Esophagus (tissue), 2 donors: ENCODE results near the gene APOL5. TPM values are rescaled to one million over a fixed set of nuclear protein-coding genes. Genes with fewer than 3 reads are reported as not detected.

Experiments used
- H3K27ac ChIP-seq, 2 donors: one replicate each; pipeline ENCODE4 v1.5.1; 2013; ENCODE audit warnings: low read depth in 2 of 2, mild to moderate bottlenecking in 2 of 2, inconsistent platforms in 1 of 2, low read length in 1 of 2, moderate library complexity in 1 of 2
- H3K27me3 ChIP-seq, 2 donors: one replicate each; pipeline ENCODE4 v1.6.1; 2013; ENCODE audit warnings: low read length in 2 of 2, control low read depth in 1 of 2, mild to moderate bottlenecking in 1 of 2; ENCODE audit not compliant: insufficient read depth in 2 of 2, control insufficient read depth in 1 of 2
- H3K36me3 ChIP-seq, 2 donors: one replicate each; pipeline ENCODE4 v1.6.1; 2013; ENCODE audit warnings: low read length in 1 of 2; ENCODE audit not compliant: control insufficient read depth in 2 of 2, insufficient read depth in 2 of 2
- H3K4me1 ChIP-seq, 2 donors: one replicate each; pipeline ENCODE4 v1.6.1; 2013; ENCODE audit warnings: low read length in 1 of 2; ENCODE audit not compliant: control insufficient read depth in 2 of 2, insufficient read depth in 2 of 2
- H3K4me3 ChIP-seq, 2 donors: one replicate each; pipeline ENCODE4 v1.5.1; 2013; ENCODE audit warnings: low read length in 2 of 2, mild to moderate bottlenecking in 2 of 2, low read depth in 1 of 2, moderate library complexity in 1 of 2
- H3K9me3 ChIP-seq, 2 donors: one replicate each; pipeline ENCODE4 v1.6.1; 2013; ENCODE audit warnings: mild to moderate bottlenecking in 2 of 2, low read depth in 1 of 2, low read length in 1 of 2, moderate library complexity in 1 of 2; ENCODE audit not compliant: control insufficient read depth in 2 of 2, insufficient read depth in 1 of 2
- WGBS, 2 donors: extraction: QIAGEN DNeasy Blood & Tissue Kit; methylation state at CpG; one replicate each; pipeline ENCODE4 v1.1.7; 2013; 5-methylcytosine and 5-hydroxymethylcytosine counted together
- polyA plus RNA-seq, 2 donors: library from polyadenylated mRNA; stranded (reverse); fragments of 200-250 nt; gene quantifications; one replicate each; pipeline ENCODE4 v1.2.3, GENCODE V29; 2013
- donor health status: healthy with polysubstance abuse.
- donor health status: Bipolar disorder and iron deficiency.

Gene APOL5
- polyA plus RNA-seq, 2 donors = not detected

DNA sequence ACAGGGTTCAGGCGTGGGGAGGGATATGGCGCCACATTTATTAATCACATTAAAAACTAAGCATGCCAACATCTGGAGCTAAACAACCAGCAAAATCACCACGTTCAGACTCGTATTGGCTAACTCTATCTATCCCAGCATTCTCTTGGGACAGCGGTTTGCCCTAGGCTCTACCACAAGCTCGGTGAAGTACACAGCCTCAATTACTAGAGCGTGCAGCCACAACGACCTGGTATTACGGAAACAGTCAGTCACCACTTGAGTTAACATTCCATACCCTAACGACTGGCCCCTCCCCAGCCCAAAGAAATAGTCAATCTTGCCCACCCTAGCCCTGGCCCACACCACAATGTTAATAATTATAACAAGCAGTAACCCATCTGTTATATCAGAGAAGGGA lies 32.1 kb downstream of the APOL5 start:
- H3K27ac ChIP-seq = no peak overlapping the region
- peaks cover 0 to 2% of the 10 kb centered on the region in 2 donors for H3K4me1 ChIP-seq
- H3K36me3 ChIP-seq = peaks cover 0 to 5% of the 10 kb centered on the region in 2 donors
- H3K9me3 ChIP-seq = no peaks in the 10 kb centered on the region
- no peak overlapping the region for H3K4me3 ChIP-seq
- WGBS, 2 donors = 61 to 67% methylated on average over 10 of the region's 10 CpGs
- H3K27me3 ChIP-seq = no peaks in the 10 kb centered on the region

DNA sequence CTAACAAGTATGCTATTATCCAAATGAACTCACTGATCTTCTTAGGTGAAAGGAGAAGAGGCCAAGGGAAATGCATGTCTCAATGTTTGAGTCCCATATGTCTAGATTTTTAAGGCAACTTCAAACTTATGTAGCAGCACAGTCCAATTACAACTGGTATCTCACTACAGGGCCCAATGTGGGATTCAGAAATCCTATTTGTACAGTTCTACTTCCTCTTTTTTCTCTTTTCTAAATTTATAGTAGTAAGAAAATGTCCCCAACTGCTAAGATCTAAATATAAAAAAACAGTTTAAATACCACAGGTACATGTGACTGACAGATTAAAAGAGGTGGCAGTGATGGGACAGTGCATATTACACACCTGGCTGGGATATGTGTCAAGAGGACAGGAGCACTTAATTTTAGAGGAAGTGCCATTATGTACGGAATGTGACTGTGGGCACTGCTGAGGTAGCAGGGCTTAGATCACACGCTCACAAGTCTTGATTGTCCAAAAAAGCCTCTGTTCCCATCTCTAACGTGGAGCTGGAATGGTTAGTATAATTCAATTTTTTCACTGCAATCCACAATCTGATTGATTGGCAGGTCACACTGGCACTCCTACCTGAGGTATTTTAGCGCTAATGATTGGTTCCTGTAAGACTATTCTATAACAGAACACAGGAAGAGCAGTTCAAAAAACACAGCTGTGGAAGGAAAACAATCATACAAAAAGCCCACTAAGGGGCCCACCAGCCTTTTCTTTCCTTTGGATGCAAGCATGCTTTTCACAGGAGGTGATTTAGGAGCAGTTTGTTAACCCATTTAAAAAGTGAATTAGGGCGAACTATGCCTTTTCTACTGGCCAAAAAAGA lies 34.6 kb downstream of the APOL5 start:
- Histone ChIP-seq H3K4me3 (no peak overlapping the region), H3K4me1 (no peaks in the 10 kb centered on the region), H3K36me3 (peaks cover 4 to 5% of the 10 kb centered on the region in 2 donors), H3K27ac (no peak overlapping the region), H3K9me3 (no peaks in the 10 kb centered on the region), H3K27me3 (no peaks in the 10 kb centered on the region)
- WGBS, 2 donors = 66 to 73% methylated on average over 5 of the region's 5 CpGs

DNA sequence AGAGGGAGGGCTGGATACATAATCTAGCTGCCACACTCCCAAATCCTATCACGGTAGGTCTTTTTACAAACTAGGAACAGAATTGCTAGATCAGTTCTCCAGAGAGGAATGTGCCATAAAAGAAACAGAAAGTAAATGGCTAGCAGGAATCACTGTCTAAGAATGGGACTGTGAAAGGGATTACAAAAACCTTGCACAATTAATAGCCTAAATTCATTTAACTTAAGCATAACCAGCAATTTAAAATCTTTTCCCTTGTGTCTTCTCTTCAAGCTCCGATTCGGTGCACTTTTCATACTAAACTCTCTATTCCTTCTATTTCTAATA lies 35.2 kb downstream of the APOL5 start:
- Histone ChIP-seq H3K4me1 (no peaks in the 10 kb centered on the region), H3K36me3 (peaks cover 4 to 5% of the 10 kb centered on the region in 2 donors), H3K9me3 (no peaks in the 10 kb centered on the region), H3K27ac (no peak overlapping the region), H3K27me3 (no peaks in the 10 kb centered on the region), H3K4me3 (no peak overlapping the region)
- WGBS, 2 donors = 77 to 87% methylated on average over 3 of the region's 3 CpGs

DNA sequence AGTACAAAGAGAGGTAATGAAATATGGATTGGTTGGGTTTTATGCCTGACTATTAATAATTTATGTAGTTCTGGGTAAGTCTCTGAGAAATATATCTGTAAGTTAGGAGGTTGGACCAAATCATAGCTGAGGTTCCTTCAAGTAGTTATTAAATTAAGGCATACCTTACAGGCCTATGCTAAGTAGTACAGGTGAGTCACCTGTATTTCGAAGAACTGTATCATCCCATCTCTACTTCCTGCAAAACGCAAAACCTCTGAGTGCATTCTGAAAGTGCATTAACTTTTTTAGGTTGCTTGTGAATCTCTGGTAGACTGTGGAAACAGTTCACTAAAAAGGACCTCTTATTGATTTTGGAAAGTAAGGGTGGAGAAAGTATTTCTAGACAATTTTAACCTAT lies 37.1 kb downstream of the APOL5 start:
- H3K36me3 ChIP-seq = peaks cover 4% of the 10 kb centered on the region in 2 donors
- no peaks in the 10 kb centered on the region for H3K4me1 ChIP-seq
- WGBS, 2 donors = 87 to 89% methylated on average over 2 of the region's 2 CpGs
- H3K9me3 ChIP-seq = no peaks in the 10 kb centered on the region
- no peaks in the 10 kb centered on the region for H3K27me3 ChIP-seq
- no peak overlapping the region for H3K27ac ChIP-seq
- no peak overlapping the region for H3K4me3 ChIP-seq

DNA sequence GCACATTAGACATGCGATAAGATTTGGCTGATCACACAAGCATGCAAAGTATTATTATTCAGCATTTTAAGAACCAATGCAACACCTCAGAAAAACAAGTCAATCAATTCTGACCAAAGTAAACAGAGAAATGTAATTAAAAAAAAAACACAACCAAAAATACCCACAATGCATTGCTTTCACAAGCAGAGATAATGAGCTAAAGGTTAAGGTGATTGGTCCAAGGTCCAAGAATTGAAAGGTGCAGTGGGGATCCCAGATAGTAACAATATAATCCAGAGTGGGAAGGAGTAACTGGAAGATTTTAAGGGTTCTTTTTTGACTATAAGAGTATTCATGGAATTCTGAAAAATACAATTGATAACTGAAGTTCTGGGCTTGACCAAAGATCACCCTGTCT lies 39.0 kb downstream of the APOL5 start:
- Histone ChIP-seq H3K4me3 (no peak overlapping the region), H3K27me3 (no peaks in the 10 kb centered on the region), H3K4me1 (no peaks in the 10 kb centered on the region), H3K27ac (no peak overlapping the region), H3K9me3 (no peaks in the 10 kb centered on the region), H3K36me3 (peaks cover 2 to 4% of the 10 kb centered on the region in 2 donors)
- WGBS, 2 donors = 89 to 96% methylated on average over 1 of the region's 1 CpG

DNA sequence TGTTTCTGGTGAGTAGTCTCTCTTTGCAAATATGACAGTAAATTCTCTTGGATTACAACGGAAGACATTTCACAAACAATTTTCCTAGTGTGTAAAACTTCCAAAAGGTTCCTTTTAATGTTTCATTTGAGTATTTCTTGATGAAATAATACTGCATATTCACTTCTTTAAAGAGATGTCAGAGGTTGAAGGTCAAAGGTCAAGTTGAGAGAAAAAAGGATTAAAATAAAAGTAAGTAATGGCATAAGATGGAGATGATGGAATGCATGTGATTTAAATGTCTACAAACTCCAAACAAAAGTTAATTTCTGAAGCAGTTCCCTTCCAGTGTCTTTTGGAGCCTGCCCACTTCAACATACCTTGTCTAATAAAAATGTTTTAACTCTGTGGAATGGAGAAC lies 40.7 kb downstream of the APOL5 start:
- Histone ChIP-seq H3K9me3 (no peaks in the 10 kb centered on the region), H3K36me3 (peaks cover 2 to 4% of the 10 kb centered on the region in 2 donors), H3K27me3 (no peaks in the 10 kb centered on the region), H3K4me3 (no peak overlapping the region), H3K27ac (no peak overlapping the region), H3K4me1 (no peaks in the 10 kb centered on the region)
- WGBS, 2 donors = 73 to 78% methylated on average over 1 of the region's 1 CpG

DNA sequence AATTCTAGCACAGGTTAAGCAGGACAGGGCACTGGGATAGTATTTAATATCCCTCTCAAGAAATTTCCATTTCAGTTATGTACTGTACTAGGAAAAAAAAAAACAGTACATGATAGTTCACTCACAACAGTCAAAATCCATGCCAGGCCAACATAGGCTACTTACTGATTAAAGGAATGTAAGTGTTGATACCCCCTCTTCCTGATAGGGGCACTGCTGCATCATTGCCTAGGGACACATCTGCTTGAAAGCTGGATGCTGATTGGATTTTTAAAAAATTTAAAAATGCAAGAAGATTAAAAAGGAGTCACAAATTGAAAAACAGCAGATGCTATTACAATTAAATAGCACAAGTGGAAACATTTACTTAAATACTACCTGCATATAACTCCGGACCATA lies 43.4 kb downstream of the APOL5 start:
- H3K4me1 ChIP-seq = no peaks in the 10 kb centered on the region
- peaks cover 2% of the 10 kb centered on the region in 2 donors for H3K36me3 ChIP-seq
- no peak overlapping the region for H3K27ac ChIP-seq
- no peak overlapping the region for H3K4me3 ChIP-seq
- 97 to 100% methylated on average over 1 of the region's 1 CpG for WGBS, 2 donors
- H3K27me3 ChIP-seq = no peaks in the 10 kb centered on the region
- no peaks in the 10 kb centered on the region for H3K9me3 ChIP-seq

DNA sequence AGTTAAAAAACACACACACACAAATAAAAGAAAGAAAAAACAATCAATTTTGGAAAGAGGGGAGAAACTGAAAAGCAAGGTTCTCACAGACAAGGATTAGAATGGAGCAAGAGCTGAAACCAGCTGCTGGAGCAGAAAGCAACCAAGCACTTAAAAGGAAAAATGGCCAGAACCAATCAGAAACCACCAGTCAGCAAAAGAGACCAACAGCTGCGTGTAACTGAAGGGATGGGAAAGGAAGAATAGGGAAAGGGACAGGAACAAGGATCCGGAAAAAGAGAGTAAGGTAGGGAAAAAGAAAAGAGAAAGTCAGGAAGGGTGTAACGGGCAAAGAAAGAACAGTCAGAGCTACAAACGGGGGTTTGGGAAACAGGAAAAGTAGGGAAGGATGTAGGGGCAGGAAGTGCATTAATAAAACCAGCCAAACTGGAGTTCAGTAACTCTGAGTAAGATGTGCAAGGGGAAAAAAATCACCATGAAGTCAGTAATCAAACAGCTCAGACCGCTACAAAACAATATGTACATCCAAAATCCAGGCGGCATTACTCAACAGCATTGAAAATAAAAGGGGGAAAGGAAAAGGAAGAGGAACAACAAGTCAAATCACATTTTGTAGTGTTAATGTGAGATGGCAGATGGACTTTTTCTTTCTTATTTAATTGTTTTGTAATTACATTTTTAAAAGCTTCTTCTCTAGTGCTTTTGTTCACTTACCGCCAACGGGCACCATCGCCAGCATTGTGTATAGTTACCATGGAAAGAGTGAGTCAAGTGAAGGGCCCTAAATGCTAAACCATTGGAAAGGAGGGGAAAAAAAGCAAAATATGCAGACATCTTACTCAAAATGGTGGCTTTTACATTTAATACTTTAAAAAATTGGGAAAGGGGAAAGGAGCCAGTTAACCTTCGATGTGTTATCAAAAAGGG lies 49.2 kb downstream of the APOL5 start:
- Histone ChIP-seq H3K27ac (no peak overlapping the region), H3K4me1 (no peaks in the 10 kb centered on the region), H3K9me3 (no peaks in the 10 kb centered on the region), H3K4me3 (no peak overlapping the region), H3K27me3 (no peaks in the 10 kb centered on the region), H3K36me3 (no peaks in the 10 kb centered on the region)
- WGBS, 2 donors = 75 to 79% methylated on average over 10 of the region's 10 CpGs

DNA sequence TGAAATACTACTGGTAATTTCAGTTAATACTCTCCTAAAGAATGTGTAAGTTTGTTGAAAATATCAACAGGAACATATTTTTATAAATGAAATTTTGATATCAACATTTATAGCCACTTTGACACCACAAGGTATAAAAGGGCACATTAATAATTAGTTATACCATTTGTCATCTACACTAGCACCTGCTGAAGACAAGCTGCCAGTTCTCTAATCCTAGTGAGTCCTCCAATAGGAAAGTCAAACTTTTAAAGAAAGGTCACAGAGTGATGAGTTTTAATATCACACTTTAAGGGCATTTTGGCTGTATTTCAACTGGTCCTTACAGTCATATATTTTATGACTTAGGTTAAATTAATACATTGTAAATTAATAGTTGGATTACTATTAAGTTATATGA lies 52.3 kb downstream of the APOL5 start:
- no peaks in the 10 kb centered on the region for H3K36me3 ChIP-seq
- no peaks in the 10 kb centered on the region for H3K4me1 ChIP-seq
- H3K27me3 ChIP-seq = no peaks in the 10 kb centered on the region
- H3K9me3 ChIP-seq = no peaks in the 10 kb centered on the region
- no peak overlapping the region for H3K4me3 ChIP-seq
- H3K27ac ChIP-seq = no peak overlapping the region
